Gastrocnemius medialis (tissue), 4 donors: Measurements from ENCODE around the gene REXO1. TPM values are rescaled to one million over a fixed set of nuclear protein-coding genes. Genes with fewer than 3 reads are reported as not detected.
A peak's percentile ranks its signal among the peaks of the same experiment; 100 is the strongest.

Experiments used
- ATAC-seq, 2 donors: fragments of 150-250 bp; one replicate each; pipeline ENCODE4 v1.9.1; 2016
- DNase-seq, 2 donors: peaks; one replicate each; pipeline ENCODE4 v3.0.0-alpha.2; 2019
- H3K27ac ChIP-seq, 4 donors: fragments of 200-600 bp; sonication (generic); 1 replicate in 1 of 4; 2 replicates in 3 of 4; pipeline ENCODE4 v1.5.1; 2016 to 2018; ENCODE audit warnings: mild to moderate bottlenecking in 2 of 4, moderate library complexity in 1 of 4
- H3K27me3 ChIP-seq, 3 donors: fragments of 200-600 bp; sonication (generic) in 2 of 3; 1 replicate in 1 of 3; 2 replicates in 2 of 3; pipeline versions ENCODE4 v1.5.1 to v1.6.0; 2016 to 2019; ENCODE audit warnings: mild to moderate bottlenecking in 1 of 3, moderate library complexity in 1 of 3
- H3K36me3 ChIP-seq, 2 donors: fragments of 200-600 bp; sonication (generic) in 1 of 2; one replicate each; pipeline ENCODE4 v1.5.1; 2017 to 2018
- H3K4me1 ChIP-seq, 2 donors: fragments of 200-600 bp; sonication (generic) in 1 of 2; one replicate each; pipeline ENCODE4 v1.5.1; 2016 to 2017; ENCODE audit warnings: mild to moderate bottlenecking in 2 of 2
- H3K4me3 ChIP-seq, 4 donors: fragments of 200-600 bp; sonication (generic) in 3 of 4; 1 replicate in 1 of 4; 2 replicates in 3 of 4; pipeline ENCODE4 v1.5.1; 2016 to 2019; ENCODE audit warnings: mild to moderate bottlenecking in 2 of 4
- H3K9me3 ChIP-seq, 3 donors: fragments of 200-600 bp; sonication (generic) in 2 of 3; 1 replicate in 1 of 3; 2 replicates in 2 of 3; pipeline ENCODE4 v1.5.1; 2016 to 2019
- POLR2A ChIP-seq, 2 donors: fragments of 450-650 bp; IDR thresholded peaks; one replicate each; pipeline ENCODE4 v1.6.1; 2017; ENCODE audit warnings: antibody characterized with exemption in 2 of 2, mild to moderate bottlenecking in 2 of 2, moderate library complexity in 2 of 2
- in situ Hi-C, 4 donors: fragments of 200-750 bp; cut with MboI; loops; one replicate each; pipeline versions ENCODE4 v1.15.0 to v1.8.0; 2017; ENCODE audit warnings: low sequenced_read_pairs in 4 of 4
- intact Hi-C: fragments of 100-400 bp; cut with DNase I; formaldehyde crosslinking; loops from one replicate; pipeline ENCODE4 v1.15.1; 2023; ENCODE audit warnings: low total_unique reads
- total RNA-seq, 4 donors: library from RNA; depleted of rRNA; stranded (reverse); fragments of >200 nt; gene quantifications; one replicate each; pipeline versions ENCODE4 v1.1.0 to v1.2.3, GENCODE V29; 2016
- TF ChIP-seq, protein P1 (sequence below), 5 experiments: fragments of 450-650 bp in 3 of 5; fragments of 200-600 bp in 2 of 5; sonication (generic) in 2 of 5; IDR thresholded peaks in 4 of 5; conservative IDR thresholded peaks in 1 of 5; 1 replicate in 4 of 5; 2 replicates in 1 of 5; pipeline ENCODE4 v1.5.1; 2016 to 2019; ENCODE audit warnings: antibody characterized with exemption in 5 of 5, mild to moderate bottlenecking in 3 of 5, moderate library complexity in 3 of 5

The REXO1 gene
- total RNA-seq, 4 donors from 2014 or later: 10.8 to 28.5 (median 20.5) TPM

- Histone ChIP-seq H3K4me3 (no peak overlapping the region), H3K27me3 (no peaks in the 10 kb centered on the region), H3K27ac (no peak overlapping the region), H3K36me3 (peaks cover 0 to 50% of the 10 kb centered on the region in 2 donors), H3K4me1 (peaks cover 14 to 18% of the 10 kb centered on the region in 2 donors), H3K9me3 (no peaks in the 10 kb centered on the region)
- intact Hi-C loops: no loop called here
- TF ChIP-seq POLR2A (IDR thresholded peaks at IDR 0.05): no peak
- in situ Hi-C loops: no loop called here
- no peak for DNase-seq
- ATAC-seq: no peak
Observed at GRCh38 chr19:1814833-1815604, 33.3 kb downstream of the REXO1 start.

GRCh38 chr19:1814391-1814790, 33.9 kb downstream of the REXO1 start:
- Histone ChIP-seq H3K4me1 (peaks cover 14 to 18% of the 10 kb centered on the region in 2 donors), H3K4me3 (no peak overlapping the region), H3K9me3 (no peaks in the 10 kb centered on the region), H3K27ac (no peak overlapping the region), H3K27me3 (no peaks in the 10 kb centered on the region), H3K36me3 (peaks cover 0 to 44% of the 10 kb centered on the region in 2 donors)
- no peak for TF ChIP-seq POLR2A (IDR thresholded peaks at IDR 0.05)
- TF ChIP-seq, protein P1, sequence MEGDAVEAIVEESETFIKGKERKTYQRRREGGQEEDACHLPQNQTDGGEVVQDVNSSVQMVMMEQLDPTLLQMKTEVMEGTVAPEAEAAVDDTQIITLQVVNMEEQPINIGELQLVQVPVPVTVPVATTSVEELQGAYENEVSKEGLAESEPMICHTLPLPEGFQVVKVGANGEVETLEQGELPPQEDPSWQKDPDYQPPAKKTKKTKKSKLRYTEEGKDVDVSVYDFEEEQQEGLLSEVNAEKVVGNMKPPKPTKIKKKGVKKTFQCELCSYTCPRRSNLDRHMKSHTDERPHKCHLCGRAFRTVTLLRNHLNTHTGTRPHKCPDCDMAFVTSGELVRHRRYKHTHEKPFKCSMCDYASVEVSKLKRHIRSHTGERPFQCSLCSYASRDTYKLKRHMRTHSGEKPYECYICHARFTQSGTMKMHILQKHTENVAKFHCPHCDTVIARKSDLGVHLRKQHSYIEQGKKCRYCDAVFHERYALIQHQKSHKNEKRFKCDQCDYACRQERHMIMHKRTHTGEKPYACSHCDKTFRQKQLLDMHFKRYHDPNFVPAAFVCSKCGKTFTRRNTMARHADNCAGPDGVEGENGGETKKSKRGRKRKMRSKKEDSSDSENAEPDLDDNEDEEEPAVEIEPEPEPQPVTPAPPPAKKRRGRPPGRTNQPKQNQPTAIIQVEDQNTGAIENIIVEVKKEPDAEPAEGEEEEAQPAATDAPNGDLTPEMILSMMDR (IDR thresholded peaks at IDR 0.05 in 4 of 5, conservative IDR thresholded peaks at IDR 0.05 in 1 of 5): no peak
- ATAC-seq (no peak), DNase-seq (no peak)
- intact Hi-C loops (no loop called here), in situ Hi-C loops (no loop called here)

DNA sequence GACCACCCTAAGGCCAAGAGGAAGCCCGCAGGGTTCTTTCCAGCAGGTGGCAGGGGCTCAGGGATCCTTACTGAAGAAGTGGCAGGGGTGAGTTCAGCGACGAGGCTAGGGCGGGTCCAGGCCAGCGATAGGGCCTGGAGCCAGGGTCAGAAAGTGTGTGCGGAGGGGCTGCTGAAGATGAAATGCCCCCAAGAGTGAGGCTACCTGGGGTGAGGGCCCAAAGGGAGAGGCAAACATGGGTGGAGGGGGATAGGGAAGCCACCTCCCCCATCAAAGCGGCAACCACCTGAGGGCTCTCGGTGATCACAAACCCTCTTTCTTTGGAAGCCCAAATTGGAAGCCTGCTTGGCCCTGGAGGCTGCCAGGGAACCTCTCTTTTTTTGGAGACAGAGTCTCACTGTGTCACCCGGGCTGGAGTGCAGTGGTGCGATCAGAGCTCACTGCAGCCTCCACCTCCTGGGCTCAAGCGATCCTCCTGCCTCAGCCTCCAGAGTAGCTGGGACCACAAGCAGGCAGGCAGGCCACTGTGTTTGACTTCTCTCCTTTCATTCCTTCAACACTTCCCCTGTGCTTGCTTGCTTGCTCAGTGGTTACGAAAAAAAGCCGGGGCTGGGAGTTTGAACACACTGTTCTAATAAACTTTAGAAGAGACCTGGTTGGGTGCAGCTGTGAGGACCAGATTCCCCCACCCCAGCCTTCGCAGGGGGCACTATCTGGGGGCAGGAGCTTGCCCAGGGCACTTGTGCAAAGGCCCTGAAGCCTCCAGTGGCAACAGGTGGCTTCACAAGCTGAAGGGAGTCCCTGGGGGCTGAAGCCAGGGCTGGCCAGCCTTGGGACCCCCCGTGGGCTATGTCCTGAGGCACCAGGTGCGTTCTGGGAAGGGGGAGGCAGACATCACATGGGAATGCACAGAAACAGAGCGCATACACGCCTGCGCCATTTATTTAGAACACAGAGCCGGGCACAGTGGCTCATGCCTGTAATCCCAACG, 34.8 kb downstream of the REXO1 start:
- in situ Hi-C loops: no loop called here
- ATAC-seq (no peak), DNase-seq (no peak)
- Histone ChIP-seq H3K9me3 (no peaks in the 10 kb centered on the region), H3K27me3 (no peaks in the 10 kb centered on the region), H3K4me1 (peaks cover 14 to 18% of the 10 kb centered on the region in 2 donors), H3K27ac (no peak overlapping the region), H3K4me3 (peak overlapping the region; percentile 47 to 84 (median 66)), H3K36me3 (peaks cover 0 to 35% of the 10 kb centered on the region in 2 donors)
- intact Hi-C loops: no loop called here
- TF ChIP-seq, protein P1 (IDR thresholded peaks at IDR 0.05 in 4 of 5, conservative IDR thresholded peaks at IDR 0.05 in 1 of 5): no peak
- TF ChIP-seq POLR2A (IDR thresholded peaks at IDR 0.05): no peak

- in situ Hi-C loops: no loop called here
- intact Hi-C loops: no loop called here
- DNase-seq (peak; percentile 72 to 83), ATAC-seq (peak; percentile 81 to 84)
- TF ChIP-seq, protein P1 (IDR thresholded peaks at IDR 0.05 in 4 of 5, conservative IDR thresholded peaks at IDR 0.05 in 1 of 5): peak in 3 of 5 experiments; percentile 9 to 32 (median 25)
- peak in 1 of 2 donors; percentile 6 for TF ChIP-seq POLR2A (IDR thresholded peaks at IDR 0.05)
- Histone ChIP-seq H3K9me3 (no peaks in the 10 kb centered on the region), H3K4me3 (peak overlapping the region; percentile 47 to 84 (median 66)), H3K4me1 (peaks cover 14 to 18% of the 10 kb centered on the region in 2 donors), H3K27me3 (no peaks in the 10 kb centered on the region), H3K27ac (peak overlapping the region in 3 of 4 donors; percentile 42 to 67 (median 61)), H3K36me3 (peaks cover 0 to 26% of the 10 kb centered on the region in 2 donors)
Observed at GRCh38 chr19:1812426-1813191, 35.7 kb downstream of the REXO1 start.
